Progenitor cell of endocrine pancreas (in vitro differentiated cells): ENCODE results near the gene CFI. TPM values are rescaled to one million over a fixed set of nuclear protein-coding genes. Genes with fewer than 3 reads are reported as not detected.

ENCODE experiments used
- DNase-seq: peaks from one replicate; pipeline ENCODE4 v3.0.0; 2021; ENCODE audit warnings: low spot score; ENCODE audit not compliant: unreplicated experiment
- H3K27ac Mint-ChIP-seq: 2 replicates; pipeline ENCODE4 v1.8.0; 2021; ENCODE audit warnings: mild to moderate bottlenecking, moderate library complexity, mixed read lengths
- H3K27me3 Mint-ChIP-seq: 2 replicates; pipeline ENCODE4 v1.8.0; 2021; ENCODE audit warnings: mixed read lengths
- H3K36me3 Mint-ChIP-seq: 2 replicates; pipeline ENCODE4 v1.8.0; 2022; ENCODE audit warnings: mixed read lengths; ENCODE audit not compliant: insufficient read depth
- H3K4me1 Mint-ChIP-seq: 2 replicates; pipeline ENCODE4 v1.8.0; 2021; ENCODE audit warnings: low read depth, mixed read lengths
- H3K4me3 Mint-ChIP-seq: 2 replicates; pipeline ENCODE4 v1.8.0; 2021; ENCODE audit warnings: low read depth, mild to moderate bottlenecking, moderate library complexity, mixed read lengths
- H3K9me3 Mint-ChIP-seq: 2 replicates; pipeline ENCODE4 v1.8.0; 2021; ENCODE audit warnings: low read depth, mixed read lengths
- CTCF ChIP-seq: fragments of 200-600 bp; sonication (generic); IDR thresholded peaks from one replicate; pipeline ENCODE4 v1.5.0; 2021; ENCODE audit warnings: antibody characterized with exemption, mild to moderate bottlenecking; ENCODE audit not compliant: unreplicated experiment
- total RNA-seq: library from RNA; stranded (reverse); gene quantifications from 2 replicates; pipeline ENCODE4 v1.2.1, GENCODE V29; 2021

CFI gene
- total RNA-seq, 1 donor from 2014 or later = not detected

GRCh38 chr4:109723110-109723509 is 78.7 kb downstream of the CFI start:
- Mint-ChIP-seq H3K4me1 (peaks cover 6% of the 10 kb centered on the region), H3K27me3 (no peaks in the 10 kb centered on the region), H3K36me3 (peaks cover 18% of the 10 kb centered on the region), H3K9me3 (no peaks in the 10 kb centered on the region), H3K27ac (no peak overlapping the region), H3K4me3 (no peak overlapping the region)
- TF ChIP-seq CTCF = no peak
- no peak for DNase-seq

GRCh38 chr4:109722357-109722756 is 79.4 kb downstream of the CFI start:
- Mint-ChIP-seq H3K36me3 (peaks cover 21% of the 10 kb centered on the region), H3K27ac (no peak overlapping the region)

GRCh38 chr4:109721033-109721432 is 80.8 kb downstream of the CFI start:
- H3K9me3 Mint-ChIP-seq = no peaks in the 10 kb centered on the region
- no peak for TF ChIP-seq CTCF
- H3K27me3 Mint-ChIP-seq = no peaks in the 10 kb centered on the region
- H3K27ac Mint-ChIP-seq = no peak overlapping the region
- H3K4me1 Mint-ChIP-seq = no peaks in the 10 kb centered on the region
- no peak for DNase-seq
- no peak overlapping the region for H3K4me3 Mint-ChIP-seq
- peaks cover 26% of the 10 kb centered on the region for H3K36me3 Mint-ChIP-seq

More at GRCh38 chr4:109722357-109722756, 79.4 kb downstream of the CFI start:
- Mint-ChIP-seq H3K9me3 (no peaks in the 10 kb centered on the region), H3K27me3 (no peaks in the 10 kb centered on the region), H3K4me3 (no peak overlapping the region), H3K4me1 (peaks cover 2% of the 10 kb centered on the region)
- TF ChIP-seq CTCF = no peak
- no peak for DNase-seq

GRCh38 chr4:109719604-109720003 is 82.2 kb downstream of the CFI start:
- no peak for DNase-seq
- Mint-ChIP-seq H3K9me3 (no peaks in the 10 kb centered on the region), H3K27ac (no peak overlapping the region), H3K36me3 (peaks cover 25% of the 10 kb centered on the region), H3K4me1 (no peaks in the 10 kb centered on the region), H3K27me3 (no peaks in the 10 kb centered on the region), H3K4me3 (no peak overlapping the region)
- TF ChIP-seq CTCF = no peak

- no peak for DNase-seq
- Mint-ChIP-seq H3K9me3 (no peaks in the 10 kb centered on the region), H3K27me3 (no peaks in the 10 kb centered on the region), H3K4me1 (no peaks in the 10 kb centered on the region), H3K4me3 (no peak overlapping the region), H3K27ac (no peak overlapping the region), H3K36me3 (peaks cover 23% of the 10 kb centered on the region)
- no peak for TF ChIP-seq CTCF
Observed at GRCh38 chr4:109718759-109719158, 83.0 kb downstream of the CFI start.
